ENCODE measurements around the gene TMEM258.

DNA sequence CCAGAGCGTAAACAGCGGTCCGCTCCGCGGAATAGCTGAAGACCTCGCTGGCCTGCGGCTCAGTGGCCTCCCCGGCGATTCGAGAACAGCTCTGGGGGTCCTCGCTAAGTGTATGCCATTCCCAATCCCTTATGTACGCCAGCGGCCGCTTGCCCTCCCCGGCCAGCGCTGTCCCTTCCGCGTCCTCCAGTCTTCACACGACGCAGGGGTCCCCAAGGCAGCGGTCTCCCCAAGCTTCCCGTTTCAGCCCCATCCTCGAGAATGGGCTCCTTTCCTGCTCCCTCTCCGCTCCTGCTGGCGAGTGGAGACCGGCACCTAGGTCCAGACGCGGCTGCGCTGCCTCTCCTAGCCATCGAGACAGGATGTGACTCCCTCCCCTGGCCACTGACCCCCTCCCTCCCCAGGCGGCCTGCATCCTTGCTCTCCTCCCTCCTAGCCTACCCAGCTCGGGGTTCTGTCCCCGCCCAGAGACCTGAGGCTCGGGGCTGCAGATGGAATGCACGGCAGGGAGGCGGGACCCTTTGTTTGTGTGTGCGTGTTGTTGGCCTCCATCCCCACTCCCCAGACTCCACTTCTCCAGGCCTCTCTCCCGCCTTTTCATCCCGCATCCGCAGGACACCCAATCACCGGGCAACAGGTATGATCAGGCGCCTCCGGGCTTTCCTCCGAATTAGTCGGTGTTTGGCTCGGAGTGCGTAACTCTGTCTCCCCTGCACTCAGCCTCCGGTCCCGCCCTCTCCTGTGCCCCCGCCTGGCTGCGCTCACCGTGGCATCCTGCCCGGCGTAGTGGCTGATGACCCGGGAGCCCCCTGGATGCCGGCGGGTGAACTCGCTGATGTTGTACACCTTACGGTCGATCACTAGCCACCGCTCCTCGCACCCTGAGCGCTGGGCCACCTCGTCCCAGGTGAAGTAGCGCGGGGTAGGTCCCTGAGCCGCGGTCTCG is 23.7 kb upstream of the TMEM258 start:
- no peak for TF ChIP-seq POLR2A (IDR thresholded peaks at IDR 0.05; ENCODE audit: low read depth, low read length)
- TF ChIP-seq TAF1 (IDR thresholded peaks at IDR 0.05; ENCODE audit: borderline replicate concordance, low read depth, low read length): no peak
- TF ChIP-seq POLR2AphosphoS5 (IDR thresholded peaks at IDR 0.05; ENCODE audit: low read depth, low read length): no peak
